ENCODE data around the gene GALM. TPM values are rescaled to one million over a fixed set of nuclear protein-coding genes. Genes with fewer than 3 reads are reported as not detected.

The GALM gene
- total RNA-seq, 5 donors from 2014 or later (not counting 1 experiment from before 2014, with no cell fraction given) = 14.3 to 29.4 (median 17.3) TPM

GRCh38 chr2:38747819-38748218 lies 81.9 kb downstream of the GALM start:
- WGBS (ENCODE audit: insufficient coverage) = 83% methylated on average over 4 of the region's 5 CpGs
- H3K27me3 ChIP-seq (replicated peaks in 1 of 2; ENCODE audit: control insufficient read depth in 2 of 2, extremely low read depth in 1 of 2, insufficient read depth in 2 of 2, low read length in 1 of 2) = no peaks in the 10 kb centered on the region
- peaks cover 4 to 71% of the 10 kb centered on the region in 2 donors for H3K36me3 ChIP-seq (ENCODE audit: control insufficient read depth in 2 of 2, extremely low read depth in 1 of 2, insufficient read depth in 1 of 2, low read length in 1 of 2)
- CTCF ChIA-PET = interaction anchor here (0.7 to 9.6 kb wide), 4 partner anchors 146 to 278 kb away, joined by 3 to 97 read pairs (median 4); no protein-coding TSS in a partner anchor
- H3K27ac ChIP-seq (ENCODE audit: low read length) = peak overlapping the region; percentile 62
- DNase-seq (peak in 1 of 35 experiments; percentile 24), ATAC-seq (replicated peaks in 1 of 4) (no peak)
- H3K9me3 ChIP-seq = no peaks in the 10 kb centered on the region
- H3K4me3 ChIP-seq (ENCODE audit: control insufficient read depth in 1 of 2, extremely low read depth in 1 of 2, low read length in 1 of 2) = peak overlapping the region in 1 of 2 donors; percentile 10
- POLR2A ChIA-PET = interaction anchor here (0.6 to 1.7 kb wide), 10 partner anchors 43 to 1563 kb away, joined by 3 to 7 read pairs (median 4); partner anchors contain the start of gene GALM (in 1 of the 2)
- Mint-ChIP-seq H3K36me3 (peaks cover 65% of the 10 kb centered on the region), H3K9me3 (no peaks in the 10 kb centered on the region), H3K4me3 (peak overlapping the region; percentile 99 to 100 (median 100)), H3K27ac (peak overlapping the region; percentile 84 to 89), H3K27me3 (peaks cover 0 to 3% of the 10 kb centered on the region in 2 donors), H3K4me1 (peaks cover 75 to 83% (median 82%) of the 10 kb centered on the region in 3 donors)
- H3K4me1 ChIP-seq (ENCODE audit: control insufficient read depth in 1 of 2, extremely low read depth in 1 of 2, insufficient read depth in 2 of 2, low read length in 2 of 2) = peaks cover 41 to 42% of the 10 kb centered on the region in 2 experiments

GRCh38 chr2:38748391-38748790 lies 82.5 kb downstream of the GALM start:
- ATAC-seq (replicated peaks in 1 of 4) (no peak), DNase-seq (peak in 1 of 35 experiments; percentile 28)
- Histone ChIP-seq H3K4me3 (ENCODE audit: control insufficient read depth in 1 of 2, extremely low read depth in 1 of 2, low read length in 1 of 2) (peak overlapping the region in 1 of 2 donors; percentile 10), H3K9me3 (no peaks in the 10 kb centered on the region), H3K36me3 (ENCODE audit: control insufficient read depth in 2 of 2, extremely low read depth in 1 of 2, insufficient read depth in 1 of 2, low read length in 1 of 2) (peaks cover 4 to 65% of the 10 kb centered on the region in 2 donors), H3K4me1 (ENCODE audit: control insufficient read depth in 1 of 2, extremely low read depth in 1 of 2, insufficient read depth in 2 of 2, low read length in 2 of 2) (peaks cover 41 to 42% of the 10 kb centered on the region in 2 experiments), H3K27me3 (replicated peaks in 1 of 2; ENCODE audit: control insufficient read depth in 2 of 2, extremely low read depth in 1 of 2, insufficient read depth in 2 of 2, low read length in 1 of 2) (no peaks in the 10 kb centered on the region), H3K27ac (ENCODE audit: low read length) (peak overlapping the region; percentile 62)
- H3K4me1 Mint-ChIP-seq = peaks cover 72 to 83% (median 80%) of the 10 kb centered on the region in 3 donors
- 32% methylated on average over 6 of the region's 9 CpGs for WGBS (ENCODE audit: insufficient coverage)
- peak overlapping the region; percentile 99 to 100 (median 100) for H3K4me3 Mint-ChIP-seq
- peaks cover 0 to 3% of the 10 kb centered on the region in 2 donors for H3K27me3 Mint-ChIP-seq
- H3K9me3 Mint-ChIP-seq = no peaks in the 10 kb centered on the region
- ChIA-PET CTCF (interaction anchor here (0.6 to 9.6 kb wide), 3 partner anchors 166 to 205 kb away, joined by 3 to 97 read pairs (median 5); no protein-coding TSS in a partner anchor), POLR2A (interaction anchor here (0.5 to 1.2 kb wide), 10 partner anchors 48 to 1563 kb away, joined by 3 to 7 read pairs (median 4); partner anchors contain the start of gene GALM (in 1 of the 2))
- H3K36me3 Mint-ChIP-seq = peaks cover 65% of the 10 kb centered on the region
- peak overlapping the region; percentile 84 to 89 for H3K27ac Mint-ChIP-seq

- WGBS (ENCODE audit: insufficient coverage) = 22% methylated on average over 17 of the region's 26 CpGs
- peaks cover 0 to 3% of the 10 kb centered on the region in 2 donors for H3K27me3 Mint-ChIP-seq
- peaks cover 42 to 46% of the 10 kb centered on the region in 2 experiments for H3K4me1 ChIP-seq (ENCODE audit: control insufficient read depth in 1 of 2, extremely low read depth in 1 of 2, insufficient read depth in 2 of 2, low read length in 2 of 2)
- H3K27me3 ChIP-seq (replicated peaks in 1 of 2; ENCODE audit: control insufficient read depth in 2 of 2, extremely low read depth in 1 of 2, insufficient read depth in 2 of 2, low read length in 1 of 2) = no peaks in the 10 kb centered on the region
- ChIA-PET CTCF (interaction anchor here (0.6 to 9.6 kb wide), 3 partner anchors 167 to 206 kb away, joined by 3 to 97 read pairs (median 5); no protein-coding TSS in a partner anchor), POLR2A (interaction anchor here (0.5 to 1.2 kb wide), 8 partner anchors 49 to 562 kb away, joined by 3 to 5 read pairs (median 4); no protein-coding TSS in a partner anchor)
- H3K9me3 Mint-ChIP-seq = no peaks in the 10 kb centered on the region
- peak overlapping the region; percentile 99 to 100 (median 100) for H3K4me3 Mint-ChIP-seq
- H3K36me3 ChIP-seq (ENCODE audit: control insufficient read depth in 2 of 2, extremely low read depth in 1 of 2, insufficient read depth in 1 of 2, low read length in 1 of 2) = peaks cover 4 to 57% of the 10 kb centered on the region in 2 donors
- H3K27ac Mint-ChIP-seq = peak overlapping the region; percentile 84 to 89
- DNase-seq = peak in 1 of 35 experiments; percentile 50
- peaks cover 70 to 83% (median 78%) of the 10 kb centered on the region in 3 donors for H3K4me1 Mint-ChIP-seq
- H3K4me3 ChIP-seq (ENCODE audit: control insufficient read depth in 1 of 2, extremely low read depth in 1 of 2, low read length in 1 of 2) = peak overlapping the region; percentile 89 to 95
- H3K36me3 Mint-ChIP-seq = peaks cover 60% of the 10 kb centered on the region
- H3K9me3 ChIP-seq = no peaks in the 10 kb centered on the region
- peak overlapping the region; percentile 96 for H3K27ac ChIP-seq (ENCODE audit: low read length)
- no peak for ATAC-seq (replicated peaks in 1 of 4)
Observed at GRCh38 chr2:38748943-38749804, 83.3 kb downstream of the GALM start.

- ChIA-PET POLR2A (interaction anchor here (0.5 to 2.5 kb wide), 33 partner anchors 7 to 1518 kb away, joined by 3 to 36 read pairs (median 5); partner anchors contain the start of genes GALM (in 2 of the 2), CEBPZ (in 1 of the 2), DHX57 (in 1 of the 2) and HNRNPLL (in 1 of the 2)), CTCF (interaction anchor here (1.2 to 1.9 kb wide), 2 partner anchors 10 to 165 kb away, joined by 3 to 8 read pairs; no protein-coding TSS in a partner anchor)
- Mint-ChIP-seq H3K4me1 (peaks cover 60 to 74% (median 70%) of the 10 kb centered on the region in 3 donors), H3K27ac (peak overlapping the region; percentile 99 to 100), H3K4me3 (peak overlapping the region; percentile 99 to 100 (median 100)), H3K27me3 (peaks cover 0 to 3% of the 10 kb centered on the region in 2 donors), H3K36me3 (peaks cover 51% of the 10 kb centered on the region), H3K9me3 (no peaks in the 10 kb centered on the region)
- Histone ChIP-seq H3K9me3 (no peaks in the 10 kb centered on the region), H3K36me3 (ENCODE audit: control insufficient read depth in 2 of 2, extremely low read depth in 1 of 2, insufficient read depth in 1 of 2, low read length in 1 of 2) (peaks cover 4 to 48% of the 10 kb centered on the region in 2 donors), H3K4me3 (ENCODE audit: control insufficient read depth in 1 of 2, extremely low read depth in 1 of 2, low read length in 1 of 2) (peak overlapping the region; percentile 89 to 95), H3K27me3 (replicated peaks in 1 of 2; ENCODE audit: control insufficient read depth in 2 of 2, extremely low read depth in 1 of 2, insufficient read depth in 2 of 2, low read length in 1 of 2) (no peaks in the 10 kb centered on the region), H3K27ac (ENCODE audit: low read length) (peak overlapping the region; percentile 96), H3K4me1 (ENCODE audit: control insufficient read depth in 1 of 2, extremely low read depth in 1 of 2, insufficient read depth in 2 of 2, low read length in 2 of 2) (peaks cover 39 to 49% of the 10 kb centered on the region in 2 experiments)
- DNase-seq = peak in 32 of 35 experiments; percentile 4 to 62 (median 32)
- ATAC-seq (replicated peaks in 1 of 4) = peak; percentile 27 to 52 (median 45)
- WGBS (ENCODE audit: insufficient coverage) = under 1% methylated on average over 55 of the region's 59 CpGs
Observed at GRCh38 chr2:38750011-38750890, 84.3 kb downstream of the GALM start.

GRCh38 chr2:38750891-38751595 lies 85.1 kb downstream of the GALM start, which contains the start of gene SRSF7:
Gene SRSF7 (minus strand): TSS chr2:38751361. CDS start chr2:38751256, 105 bp downstream.
- peaks cover 45% of the 10 kb centered on the region for H3K36me3 Mint-ChIP-seq
- peak within 1 kb of the TSS; percentile 99 to 100 (median 100) for H3K4me3 Mint-ChIP-seq
- peaks cover 52 to 66% (median 62%) of the 10 kb centered on the region in 3 donors for H3K4me1 Mint-ChIP-seq
- Histone ChIP-seq H3K4me3 (ENCODE audit: control insufficient read depth in 1 of 2, extremely low read depth in 1 of 2, low read length in 1 of 2) (peak within 1 kb of the TSS; percentile 89 to 95), H3K27ac (ENCODE audit: low read length) (peak within 1 kb of the TSS; percentile 96), H3K27me3 (replicated peaks in 1 of 2; ENCODE audit: control insufficient read depth in 2 of 2, extremely low read depth in 1 of 2, insufficient read depth in 2 of 2, low read length in 1 of 2) (no peaks in the 10 kb centered on the region), H3K9me3 (no peaks in the 10 kb centered on the region), H3K36me3 (ENCODE audit: control insufficient read depth in 2 of 2, extremely low read depth in 1 of 2, insufficient read depth in 1 of 2, low read length in 1 of 2) (peaks cover 4 to 40% of the 10 kb centered on the region in 2 donors), H3K4me1 (ENCODE audit: control insufficient read depth in 1 of 2, extremely low read depth in 1 of 2, insufficient read depth in 2 of 2, low read length in 2 of 2) (peaks cover 36 to 46% of the 10 kb centered on the region in 2 experiments)
- H3K9me3 Mint-ChIP-seq = no peaks in the 10 kb centered on the region
- ATAC-seq (replicated peaks in 1 of 4) = peak; percentile 78 to 87 (median 82)
- H3K27ac Mint-ChIP-seq = peak within 1 kb of the TSS; percentile 99 to 100
- POLR2A ChIA-PET = interaction anchor here (0.5 to 2.5 kb wide), 94 partner anchors 8 to 1595 kb away, joined by 3 to 41 read pairs (median 4); partner anchors contain the start of genes GALM (in 2 of the 2), GEMIN6 (in 2 of the 2), CEBPZ (in 1 of the 2) and DHX57 (in 1 of the 2)
- WGBS (ENCODE audit: insufficient coverage) = under 1% methylated on average over 63 of the region's 68 CpGs
- CTCF ChIA-PET = interaction anchor here (0.6 to 1.9 kb wide), 9 partner anchors 11 to 435 kb away, joined by 3 to 10 read pairs (median 4); no protein-coding TSS in a partner anchor
- DNase-seq = peak; percentile 94 to 99 (median 97)
- H3K27me3 Mint-ChIP-seq = peaks cover 0 to 3% of the 10 kb centered on the region in 2 donors
